ENCODE results near the gene KLHL2.
"Not testable (repeated sequence)": the region's sequence is repeated elsewhere in the genome, so short reads cannot be mapped to it uniquely, and the experiment has no call there.

Gene KLHL2

GRCh38 chr4:165229490-165230200 is 22.3 kb downstream of the KLHL2 start:
- H3K27ac ChIP-seq (ENCODE audit: low read depth, low read length); H3K27me3 ChIP-seq (ENCODE audit: control insufficient read depth in 1 of 2, insufficient read depth in 2 of 2, low read length in 2 of 2); H3K9me3 ChIP-seq (ENCODE audit: control insufficient read depth in 1 of 2, low read length in 2 of 2); H3K4me1 ChIP-seq (ENCODE audit: control insufficient read depth in 1 of 2, insufficient read depth in 2 of 2, low read length in 2 of 2); H3K4me3 ChIP-seq (ENCODE audit: low read depth in 1 of 2, low read length in 2 of 2); H3K9ac ChIP-seq (ENCODE audit: low read depth in 1 of 2, low read length in 2 of 2); H3K36me3 ChIP-seq (ENCODE audit: control insufficient read depth in 1 of 2, insufficient read depth in 2 of 2, low read length in 2 of 2): not testable (repeated sequence)

- H3K9ac ChIP-seq (ENCODE audit: low read depth in 1 of 2, low read length in 2 of 2); H3K4me3 ChIP-seq (ENCODE audit: low read depth in 1 of 2, low read length in 2 of 2); H3K4me1 ChIP-seq (ENCODE audit: control insufficient read depth in 1 of 2, insufficient read depth in 2 of 2, low read length in 2 of 2); H3K36me3 ChIP-seq (ENCODE audit: control insufficient read depth in 1 of 2, insufficient read depth in 2 of 2, low read length in 2 of 2); H3K27me3 ChIP-seq (ENCODE audit: control insufficient read depth in 1 of 2, insufficient read depth in 2 of 2, low read length in 2 of 2); H3K27ac ChIP-seq (ENCODE audit: low read depth, low read length); H3K9me3 ChIP-seq (ENCODE audit: control insufficient read depth in 1 of 2, low read length in 2 of 2): not testable (repeated sequence)
Measured at GRCh38 chr4:165232623-165233433, 25.5 kb downstream of the KLHL2 start.

GRCh38 chr4:165234766-165235165 is 27.4 kb downstream of the KLHL2 start:
- Histone ChIP-seq H3K9me3 (ENCODE audit: control insufficient read depth in 1 of 2, low read length in 2 of 2) (no peaks in the 10 kb centered on the region), H3K4me3 (ENCODE audit: low read depth in 1 of 2, low read length in 2 of 2) (no peak overlapping the region), H3K36me3 (ENCODE audit: control insufficient read depth in 1 of 2, insufficient read depth in 2 of 2, low read length in 2 of 2) (peaks cover 0 to 3% of the 10 kb centered on the region in 2 donors), H3K27me3 (ENCODE audit: control insufficient read depth in 1 of 2, insufficient read depth in 2 of 2, low read length in 2 of 2) (no peaks in the 10 kb centered on the region), H3K9ac (ENCODE audit: low read depth in 1 of 2, low read length in 2 of 2) (no peak overlapping the region), H3K27ac (ENCODE audit: low read depth, low read length) (no peak overlapping the region), H3K4me1 (ENCODE audit: control insufficient read depth in 1 of 2, insufficient read depth in 2 of 2, low read length in 2 of 2) (no peaks in the 10 kb centered on the region)

GRCh38 chr4:165236852-165237251 is 29.5 kb downstream of the KLHL2 start:
- not testable (repeated sequence) for H3K4me1 ChIP-seq (ENCODE audit: control insufficient read depth in 1 of 2, insufficient read depth in 2 of 2, low read length in 2 of 2); H3K9me3 ChIP-seq (ENCODE audit: control insufficient read depth in 1 of 2, low read length in 2 of 2); H3K36me3 ChIP-seq (ENCODE audit: control insufficient read depth in 1 of 2, insufficient read depth in 2 of 2, low read length in 2 of 2); H3K9ac ChIP-seq (ENCODE audit: low read depth in 1 of 2, low read length in 2 of 2); H3K4me3 ChIP-seq (ENCODE audit: low read depth in 1 of 2, low read length in 2 of 2); H3K27me3 ChIP-seq (ENCODE audit: control insufficient read depth in 1 of 2, insufficient read depth in 2 of 2, low read length in 2 of 2); H3K27ac ChIP-seq (ENCODE audit: low read depth, low read length)

- H3K27ac ChIP-seq (ENCODE audit: low read depth, low read length); H3K9me3 ChIP-seq (ENCODE audit: control insufficient read depth in 1 of 2, low read length in 2 of 2); H3K9ac ChIP-seq (ENCODE audit: low read depth in 1 of 2, low read length in 2 of 2); H3K4me1 ChIP-seq (ENCODE audit: control insufficient read depth in 1 of 2, insufficient read depth in 2 of 2, low read length in 2 of 2); H3K4me3 ChIP-seq (ENCODE audit: low read depth in 1 of 2, low read length in 2 of 2); H3K36me3 ChIP-seq (ENCODE audit: control insufficient read depth in 1 of 2, insufficient read depth in 2 of 2, low read length in 2 of 2); H3K27me3 ChIP-seq (ENCODE audit: control insufficient read depth in 1 of 2, insufficient read depth in 2 of 2, low read length in 2 of 2): not testable (repeated sequence)
Measured at GRCh38 chr4:165238041-165238640, 30.8 kb downstream of the KLHL2 start.

GRCh38 chr4:165240761-165241160 is 33.4 kb downstream of the KLHL2 start:
- H3K36me3 ChIP-seq (ENCODE audit: control insufficient read depth in 1 of 2, insufficient read depth in 2 of 2, low read length in 2 of 2); H3K27ac ChIP-seq (ENCODE audit: low read depth, low read length); H3K4me3 ChIP-seq (ENCODE audit: low read depth in 1 of 2, low read length in 2 of 2); H3K4me1 ChIP-seq (ENCODE audit: control insufficient read depth in 1 of 2, insufficient read depth in 2 of 2, low read length in 2 of 2); H3K27me3 ChIP-seq (ENCODE audit: control insufficient read depth in 1 of 2, insufficient read depth in 2 of 2, low read length in 2 of 2); H3K9me3 ChIP-seq (ENCODE audit: control insufficient read depth in 1 of 2, low read length in 2 of 2); H3K9ac ChIP-seq (ENCODE audit: low read depth in 1 of 2, low read length in 2 of 2): not testable (repeated sequence)

- not testable (repeated sequence) for H3K4me1 ChIP-seq (ENCODE audit: control insufficient read depth in 1 of 2, insufficient read depth in 2 of 2, low read length in 2 of 2); H3K36me3 ChIP-seq (ENCODE audit: control insufficient read depth in 1 of 2, insufficient read depth in 2 of 2, low read length in 2 of 2); H3K9ac ChIP-seq (ENCODE audit: low read depth in 1 of 2, low read length in 2 of 2); H3K4me3 ChIP-seq (ENCODE audit: low read depth in 1 of 2, low read length in 2 of 2); H3K9me3 ChIP-seq (ENCODE audit: control insufficient read depth in 1 of 2, low read length in 2 of 2); H3K27ac ChIP-seq (ENCODE audit: low read depth, low read length); H3K27me3 ChIP-seq (ENCODE audit: control insufficient read depth in 1 of 2, insufficient read depth in 2 of 2, low read length in 2 of 2)
Measured at GRCh38 chr4:165244148-165244547, 36.8 kb downstream of the KLHL2 start.

GRCh38 chr4:165244587-165245186 is 37.3 kb downstream of the KLHL2 start:
- not testable (repeated sequence) for H3K36me3 ChIP-seq (ENCODE audit: control insufficient read depth in 1 of 2, insufficient read depth in 2 of 2, low read length in 2 of 2); H3K27me3 ChIP-seq (ENCODE audit: control insufficient read depth in 1 of 2, insufficient read depth in 2 of 2, low read length in 2 of 2); H3K9ac ChIP-seq (ENCODE audit: low read depth in 1 of 2, low read length in 2 of 2); H3K4me3 ChIP-seq (ENCODE audit: low read depth in 1 of 2, low read length in 2 of 2); H3K4me1 ChIP-seq (ENCODE audit: control insufficient read depth in 1 of 2, insufficient read depth in 2 of 2, low read length in 2 of 2); H3K27ac ChIP-seq (ENCODE audit: low read depth, low read length); H3K9me3 ChIP-seq (ENCODE audit: control insufficient read depth in 1 of 2, low read length in 2 of 2)

- H3K36me3 ChIP-seq (ENCODE audit: control insufficient read depth in 1 of 2, insufficient read depth in 2 of 2, low read length in 2 of 2): peaks cover 0 to 2% of the 10 kb centered on the region in 2 donors
- H3K27ac ChIP-seq (ENCODE audit: low read depth, low read length): no peak overlapping the region
- H3K27me3 ChIP-seq (ENCODE audit: control insufficient read depth in 1 of 2, insufficient read depth in 2 of 2, low read length in 2 of 2): no peaks in the 10 kb centered on the region
- no peak overlapping the region for H3K9ac ChIP-seq (ENCODE audit: low read depth in 1 of 2, low read length in 2 of 2)
- H3K4me3 ChIP-seq (ENCODE audit: low read depth in 1 of 2, low read length in 2 of 2): no peak overlapping the region
- no peaks in the 10 kb centered on the region for H3K4me1 ChIP-seq (ENCODE audit: control insufficient read depth in 1 of 2, insufficient read depth in 2 of 2, low read length in 2 of 2)
- H3K9me3 ChIP-seq (ENCODE audit: control insufficient read depth in 1 of 2, low read length in 2 of 2): no peaks in the 10 kb centered on the region
Measured at GRCh38 chr4:165248102-165248501, 40.7 kb downstream of the KLHL2 start.

- H3K9me3 ChIP-seq (ENCODE audit: control insufficient read depth in 1 of 2, low read length in 2 of 2); H3K36me3 ChIP-seq (ENCODE audit: control insufficient read depth in 1 of 2, insufficient read depth in 2 of 2, low read length in 2 of 2); H3K9ac ChIP-seq (ENCODE audit: low read depth in 1 of 2, low read length in 2 of 2); H3K27ac ChIP-seq (ENCODE audit: low read depth, low read length); H3K27me3 ChIP-seq (ENCODE audit: control insufficient read depth in 1 of 2, insufficient read depth in 2 of 2, low read length in 2 of 2); H3K4me3 ChIP-seq (ENCODE audit: low read depth in 1 of 2, low read length in 2 of 2); H3K4me1 ChIP-seq (ENCODE audit: control insufficient read depth in 1 of 2, insufficient read depth in 2 of 2, low read length in 2 of 2): not testable (repeated sequence)
Measured at GRCh38 chr4:165248904-165249303, 41.5 kb downstream of the KLHL2 start.
